Measurements from ENCODE around the gene CPSF2.

Gene CPSF2

DNA sequence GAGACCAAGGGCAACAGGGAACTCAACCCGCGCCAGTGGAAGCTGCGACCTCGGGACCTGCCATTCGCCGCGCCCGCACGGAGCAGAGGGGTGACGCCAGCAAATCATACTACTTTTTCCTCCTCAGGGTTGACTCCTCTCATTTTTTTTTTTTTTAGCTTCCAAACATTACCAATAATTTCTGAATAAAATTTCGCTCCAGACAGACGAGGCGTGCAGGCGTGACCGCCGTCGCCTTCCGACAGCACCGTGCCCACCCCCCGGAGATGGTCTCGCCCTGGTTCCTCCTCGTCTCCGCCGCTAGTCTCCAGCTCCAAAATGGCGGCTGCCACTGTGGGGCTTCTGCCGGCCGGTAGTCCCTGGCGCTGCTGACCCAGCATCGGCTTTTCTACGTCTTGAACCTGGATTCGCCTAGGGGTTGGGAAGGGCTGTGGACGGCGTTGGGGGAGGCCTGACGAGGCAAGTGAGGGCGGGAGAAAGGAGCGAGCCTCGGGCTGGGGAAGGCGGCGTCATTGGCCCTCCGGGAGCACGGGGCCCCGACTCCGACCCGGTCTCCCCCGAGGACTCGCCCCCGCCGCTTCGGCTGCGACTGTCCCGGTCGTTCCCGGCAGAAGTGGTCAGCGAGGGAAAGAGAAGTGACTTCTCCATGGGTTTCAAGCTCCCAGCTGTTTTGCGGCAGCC, at the start of gene CPSF2, which contains the start of gene NDUFB1:
TSS of gene CPSF2 (plus strand) at position 300 of the 681 bp plus-strand sequence. CDS start 9,016 bp downstream, outside the sequence.
TSS of gene NDUFB1 (minus strand) at position 37 of the 681 bp plus-strand sequence. CDS start 4,069 bp downstream, outside the sequence.
- peak; percentile 36 to 97 (median 85) for DNase-seq

DNA sequence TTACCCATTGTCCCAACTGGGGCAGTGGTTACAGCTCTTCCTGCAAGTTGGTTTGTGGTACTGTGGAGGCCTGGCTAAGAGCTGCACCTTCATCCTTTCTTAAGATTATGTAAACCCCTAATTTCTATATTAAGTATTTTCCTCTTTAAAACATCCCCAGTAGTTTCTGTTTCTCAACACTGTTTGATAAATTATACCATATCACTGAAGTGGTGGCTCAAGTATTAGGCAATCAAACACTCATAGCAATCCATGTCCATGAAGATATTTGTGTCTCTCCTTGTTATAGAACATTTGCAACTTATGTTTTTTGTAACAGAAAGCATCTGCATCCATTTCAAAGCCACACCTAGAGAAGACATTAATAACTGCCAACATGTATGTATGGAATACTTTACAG, 47.2 kb upstream of the CPSF2 start:
- no peak for DNase-seq

GRCh38 chr14:92088494-92088893, 33.3 kb upstream of the CPSF2 start:
- no peak for DNase-seq

DNA sequence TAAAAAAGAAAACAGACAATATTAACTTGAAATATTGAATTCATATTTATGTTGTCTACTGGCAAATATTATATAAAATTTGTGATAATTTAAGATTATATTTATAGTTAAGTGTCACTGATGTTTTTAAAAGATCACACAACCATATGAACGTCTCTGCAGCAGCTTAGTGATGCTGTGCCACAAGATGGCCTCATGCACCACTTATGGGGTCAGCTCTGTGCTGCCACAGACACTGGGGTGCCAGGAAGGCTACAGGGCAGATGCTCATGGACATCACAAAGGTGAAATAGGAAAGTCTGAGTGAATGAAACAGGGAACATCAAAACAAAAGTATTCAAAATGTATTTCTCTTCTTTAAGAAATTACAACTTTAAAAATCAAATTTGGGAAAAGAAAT, 28.4 kb upstream of the CPSF2 start:
- peak in 1 of 58 donors; percentile 2 for DNase-seq

DNA sequence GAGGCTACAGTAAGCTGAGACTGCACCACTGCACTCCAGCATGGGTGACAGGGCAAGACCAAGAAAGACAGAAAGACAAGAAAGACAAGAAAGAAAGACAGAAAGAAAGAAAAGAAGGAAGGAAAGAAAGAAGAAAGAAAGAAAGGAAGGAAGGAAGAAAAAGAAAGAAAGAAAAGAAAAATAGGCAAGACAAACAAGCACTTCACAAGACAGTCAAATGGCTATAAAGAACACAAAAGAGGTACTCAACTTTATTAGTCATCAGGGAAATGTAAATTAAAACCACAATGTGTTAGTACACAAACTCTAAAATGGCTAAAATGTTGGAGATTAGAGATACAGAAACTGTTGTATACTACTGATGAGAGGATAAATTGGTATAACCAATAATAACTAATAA, 22.0 kb upstream of the CPSF2 start:
- no peak for DNase-seq

DNA sequence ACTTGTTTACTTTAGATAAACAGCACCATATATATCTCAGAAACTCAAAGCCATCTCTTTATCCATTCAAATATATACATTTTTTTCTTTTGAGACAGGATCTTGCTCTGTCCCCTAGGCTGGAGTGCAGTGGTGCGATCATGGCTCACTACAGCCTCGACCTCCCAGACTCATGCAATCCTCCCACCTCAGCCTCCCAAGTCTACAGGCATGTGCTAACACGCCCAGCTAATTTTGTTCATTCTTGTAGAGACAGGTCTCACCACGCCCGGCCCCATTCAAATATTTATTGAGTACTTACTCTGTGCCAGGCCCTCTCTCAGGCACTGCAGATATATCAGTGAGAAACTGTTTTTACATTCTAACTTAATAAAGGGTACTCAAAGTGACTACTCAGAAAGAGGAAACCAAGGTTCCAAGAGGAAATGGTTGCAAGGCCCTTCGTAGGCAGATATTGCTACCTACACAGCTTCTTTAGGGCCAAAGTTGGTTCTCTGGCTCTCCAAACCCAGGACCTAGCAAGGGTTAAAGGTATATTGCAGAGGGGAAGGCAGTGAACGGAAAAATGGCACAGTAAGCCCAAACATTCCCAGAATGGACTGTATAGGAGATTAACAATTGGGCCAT, 18.3 kb upstream of the CPSF2 start:
- no peak for DNase-seq

DNA sequence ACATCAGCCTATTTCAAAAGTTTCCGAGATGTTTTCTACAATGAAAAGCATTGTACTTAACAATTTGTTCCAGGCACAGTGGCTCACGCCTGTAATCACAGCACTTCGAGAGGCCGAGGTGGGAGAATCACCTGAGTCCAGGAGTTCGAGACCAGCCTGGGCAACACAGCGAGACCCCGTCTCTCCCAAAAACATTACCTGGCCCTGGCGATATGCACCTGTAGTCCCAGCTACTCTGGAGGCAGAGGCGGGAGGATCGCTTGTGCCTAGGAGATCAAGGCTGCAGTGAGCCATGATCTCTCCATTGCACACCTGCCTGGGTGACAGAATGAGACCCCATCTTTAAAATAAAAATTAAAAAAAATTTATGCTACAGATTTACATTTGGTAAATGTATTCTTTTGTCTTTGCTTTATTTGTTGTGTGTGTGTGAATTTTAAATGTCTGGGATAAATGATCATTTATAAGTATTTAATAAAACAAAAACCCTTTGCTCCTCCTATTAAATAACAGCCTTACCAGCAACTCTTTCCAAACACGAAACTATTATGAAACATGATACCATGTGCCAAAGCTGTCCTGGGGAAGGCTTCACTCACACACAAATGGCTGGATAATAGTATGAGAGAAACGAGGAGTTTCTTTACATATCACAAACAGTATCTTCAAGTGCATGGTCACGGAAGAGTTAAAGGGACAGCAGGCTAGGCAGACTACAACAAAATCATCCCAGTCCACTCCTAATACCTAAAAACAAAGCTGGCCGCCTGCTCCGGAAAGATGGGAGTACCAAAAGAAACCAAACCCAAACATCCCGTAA, 16.5 kb upstream of the CPSF2 start:
- no peak for DNase-seq

DNA sequence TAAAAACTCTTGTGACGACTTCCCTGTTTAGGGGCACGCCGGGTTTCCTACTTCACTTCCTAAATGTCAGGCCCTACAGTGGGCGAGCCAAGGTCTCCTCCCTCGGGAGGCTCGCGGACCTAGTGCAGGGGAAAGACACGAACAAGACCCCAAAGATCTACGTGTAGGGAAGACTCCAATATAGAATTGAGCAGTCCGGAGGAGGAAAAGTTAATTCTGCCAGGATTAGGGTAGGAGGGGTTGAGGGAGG, 16.0 kb upstream of the CPSF2 start:
- peak in 18 of 58 donors; percentile 35 to 71 (median 52) for DNase-seq

DNA sequence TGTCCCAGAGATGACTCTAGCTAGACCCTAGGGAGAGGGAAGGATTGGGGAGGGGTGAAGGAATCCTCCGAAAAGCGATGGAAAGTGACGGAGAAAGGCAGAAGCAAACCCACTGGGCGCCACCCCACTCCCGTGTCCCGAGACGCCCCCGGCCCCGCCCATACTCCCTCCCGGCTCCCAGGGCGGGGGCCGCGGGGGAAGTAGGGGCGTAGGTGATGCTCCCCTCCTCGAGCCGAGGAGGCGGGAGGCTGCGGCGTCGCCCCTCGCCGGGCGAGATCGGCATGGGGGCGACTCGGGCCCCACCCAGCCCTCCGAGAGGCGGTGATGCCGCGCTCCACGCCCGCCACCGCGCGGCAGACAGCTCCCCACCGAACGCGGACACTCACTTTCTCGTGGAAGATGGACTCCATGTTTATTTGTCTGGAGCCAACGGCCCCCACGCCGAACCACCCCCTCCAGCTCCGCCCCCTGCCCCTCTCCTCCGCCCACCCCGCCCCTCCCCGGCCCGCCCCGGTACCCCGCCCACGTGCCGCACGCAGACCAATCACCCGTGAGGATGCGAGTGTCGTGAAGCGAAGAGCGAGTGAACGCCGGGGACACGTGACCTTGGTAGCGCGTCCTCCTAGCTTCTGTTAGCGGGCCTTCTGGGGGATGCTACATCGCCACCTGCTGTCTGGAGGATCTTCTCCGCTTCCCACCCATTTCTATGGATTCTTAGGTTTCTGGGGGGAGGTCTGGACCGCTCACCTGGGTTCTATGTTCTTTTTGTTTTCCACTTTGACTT, 15.4 kb upstream of the CPSF2 start, which contains the start of gene ATXN3:
TSS of gene ATXN3 (minus strand) at position 440 of the 784 bp plus-strand sequence. CDS start at position 410, 30 bp downstream.
- peak; percentile 70 to 98 (median 95) for DNase-seq

- peak in 5 of 58 donors; percentile 2 to 16 (median 11) for DNase-seq
Observed at GRCh38 chr14:92108345-92109254, 13.2 kb upstream of the CPSF2 start.

DNA sequence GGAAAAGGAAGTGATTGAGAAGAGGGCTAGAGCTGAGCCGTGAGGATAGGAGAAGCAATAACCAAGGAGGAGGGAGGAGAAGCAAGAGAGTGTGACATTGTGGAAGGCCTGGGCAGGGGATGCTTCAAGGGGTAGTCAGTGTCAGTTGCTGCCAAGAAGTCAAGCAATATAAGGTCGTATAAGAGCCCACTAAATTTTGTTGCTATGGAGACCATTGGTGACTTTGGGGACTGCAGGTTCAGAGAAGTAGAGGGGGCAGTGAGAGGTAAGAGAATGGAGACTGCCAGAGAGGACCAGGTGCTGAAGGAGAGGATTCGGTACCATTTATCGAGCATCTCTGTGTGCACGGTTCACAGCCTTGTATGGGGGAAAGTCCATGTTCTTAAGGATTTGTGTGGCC, 12.3 kb upstream of the CPSF2 start:
- DNase-seq, result no peak

GRCh38 chr14:92121207-92121669, 531 bp upstream of the CPSF2 start:
- DNase-seq, result peak in 15 of 58 donors; percentile 38 to 84 (median 60)

GRCh38 chr14:92122351-92122677, 545 bp downstream of the CPSF2 start:
- DNase-seq, result peak in 6 of 58 donors; percentile 39 to 74 (median 54)

DNA sequence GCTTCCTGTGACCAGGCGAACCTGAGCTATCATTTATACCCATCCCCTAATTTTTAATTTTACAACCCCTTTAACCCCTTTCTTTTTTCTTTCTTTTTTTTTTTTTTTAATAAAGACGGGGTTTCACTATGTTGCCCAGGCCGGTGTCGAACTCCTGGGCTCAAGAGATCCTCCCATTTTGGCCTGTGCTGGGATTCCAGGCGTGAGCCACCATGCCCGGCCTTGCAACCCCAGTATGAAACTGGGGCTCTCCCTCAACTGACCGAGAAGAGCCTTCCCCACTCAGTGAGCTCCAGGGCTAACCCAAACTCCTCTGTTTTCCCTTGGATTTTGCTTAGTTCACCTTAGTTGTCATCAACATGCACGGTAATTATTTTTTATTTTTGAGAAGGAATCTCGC, 992 bp downstream of the CPSF2 start:
- DNase-seq, result no peak

GRCh38 chr14:92134456-92134855, 12.7 kb downstream of the CPSF2 start:
- DNase-seq, result no peak

- DNase-seq, result no peak
Observed at GRCh38 chr14:92135269-92135668, 13.5 kb downstream of the CPSF2 start.

DNA sequence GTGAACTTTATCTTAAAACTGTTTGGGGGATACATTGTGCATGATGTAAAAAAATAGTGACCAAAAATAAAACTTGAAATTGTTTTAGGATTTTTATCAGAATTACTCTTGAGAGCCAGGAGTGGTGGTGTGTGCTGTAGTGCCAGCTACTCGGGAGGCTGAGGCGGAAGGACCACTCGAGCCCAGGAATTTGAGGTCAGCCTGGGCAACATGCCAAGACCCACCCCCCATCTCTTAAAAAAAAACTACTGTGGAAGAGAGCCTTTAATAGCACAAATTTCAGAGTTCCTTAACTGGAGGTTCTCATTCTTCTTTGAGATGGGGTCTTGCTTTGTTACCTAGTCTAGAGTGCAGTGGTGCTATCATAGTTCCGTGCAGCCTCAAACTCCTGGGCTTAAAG, 21.5 kb downstream of the CPSF2 start:
- no peak for DNase-seq

DNA sequence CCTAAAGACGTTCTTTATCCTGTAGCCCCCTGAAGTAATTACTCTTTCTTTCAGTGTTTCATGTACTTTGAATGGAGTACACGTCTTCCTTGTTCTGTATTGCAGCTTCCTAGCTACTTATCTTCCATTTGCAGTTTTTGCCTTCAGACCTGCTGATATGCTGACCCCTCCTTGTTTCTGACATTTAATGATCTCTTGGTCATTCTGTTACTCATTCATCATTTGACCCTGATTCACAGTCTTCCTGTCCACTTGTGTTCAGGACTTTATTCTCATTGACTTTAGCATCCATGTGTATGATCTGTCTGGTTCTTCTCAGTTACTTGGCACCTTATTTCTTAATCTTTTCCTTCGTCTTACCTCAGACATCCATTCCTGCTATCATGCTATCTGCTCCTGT, 22.2 kb downstream of the CPSF2 start:
- no peak for DNase-seq

GRCh38 chr14:92144708-92145107, 22.9 kb downstream of the CPSF2 start:
- no peak for DNase-seq

GRCh38 chr14:92153581-92153980, 31.8 kb downstream of the CPSF2 start:
- DNase-seq, result no peak

All from anterior cingulate cortex (tissue), 58 donors.